ENCODE results near the gene MAP2.

- TF ChIP-seq POLR2A (IDR thresholded peaks at IDR 0.05), result no peak
- TF ChIP-seq CTCF (IDR thresholded peaks at IDR 0.05), result no peak
Observed at GRCh38 chr2:209459359-209459758, 35.5 kb downstream of the MAP2 start.

Measured in heart left ventricle (tissue), 13 donors.